Left lung (tissue), 10 donors: ENCODE data around the gene KICS2. TPM values are rescaled to one million over a fixed set of nuclear protein-coding genes. Genes with fewer than 3 reads are reported as not detected.

Experiments used
- ATAC-seq: fragments of 200-7000 bp; cut with Tn5 transposase; one replicate; pipeline ENCODE4 v1.9.1; 2020; ENCODE audit warnings: moderate library complexity
- DNase-seq, 4 donors: peaks; one replicate each; pipeline ENCODE4 v3.0.0-alpha.2; 2013 to 2020
- H3K27ac ChIP-seq, 2 donors: fragments of 200-600 bp; sonication (generic) in 1 of 2; one replicate each; pipeline versions ENCODE4 v1.5.0 to v1.8.0; 2020 to 2021
- H3K27me3 ChIP-seq, 2 donors: fragments of 200-600 bp; sonication (generic) in 1 of 2; one replicate each; pipeline versions ENCODE4 v1.5.0 to v1.8.0; 2020 to 2021
- H3K36me3 ChIP-seq, 2 donors: fragments of 200-600 bp; sonication (generic) in 1 of 2; one replicate each; pipeline versions ENCODE4 v1.5.0 to v1.8.0; 2020 to 2021
- H3K4me1 ChIP-seq, 2 donors: fragments of 200-600 bp; one replicate each; pipeline ENCODE4 v1.8.0; 2021
- H3K4me3 ChIP-seq, 2 donors: fragments of 200-600 bp; sonication (generic) in 1 of 2; one replicate each; pipeline versions ENCODE4 v1.5.0 to v1.8.0; 2020 to 2021; ENCODE audit warnings: mild to moderate bottlenecking in 1 of 2
- H3K9me3 ChIP-seq, 2 donors: fragments of 200-600 bp; sonication (generic) in 1 of 2; one replicate each; pipeline versions ENCODE4 v1.5.0 to v1.8.0; 2020 to 2021
- intact Hi-C, 2 donors: fragments of 100-400 bp; cut with DNase I; formaldehyde crosslinking; loops; one replicate each; pipeline versions ENCODE4 v1.11.2 to v1.14.2; 2022
- polyA plus RNA-seq, 6 donors: library from polyadenylated mRNA; unstranded; fragments of 120-200 nt; gene quantifications; one replicate each; pipeline ENCODE4 v1.2.1, GENCODE V29; 2013; ENCODE audit not compliant: insufficient read length in 6 of 6
- total RNA-seq, 2 donors: library from RNA; stranded (reverse); fragmentation: NEBNext Ultra II Directional; extraction: Animal tissue kit (Norgen Biotek cat#: 25700); gene quantifications; one replicate each; pipeline ENCODE4 v1.2.1, GENCODE V29; 2021
- TF ChIP-seq, protein P1 (sequence below), 2 donors: fragments of 200-600 bp; sonication (generic) in 1 of 2; IDR thresholded peaks; one replicate each; pipeline versions ENCODE4 v1.5.0 to v1.8.0; 2021; ENCODE audit warnings: antibody characterized with exemption in 2 of 2
- donor health status: DM: no; HTN: yes; CAD: no.
- donor health status: DM: no; HTN: no; CAD: no.

KICS2 gene
- total and polyA plus RNA-seq, 8 donors = 3.7 to 7.8 (median 4.2) TPM

- no peak for ATAC-seq
- Histone ChIP-seq H3K27ac (no peak overlapping the region), H3K9me3 (no peaks in the 10 kb centered on the region), H3K36me3 (no peaks in the 10 kb centered on the region), H3K4me1 (no peaks in the 10 kb centered on the region), H3K27me3 (no peaks in the 10 kb centered on the region), H3K4me3 (no peak overlapping the region)
- no peak for DNase-seq
- TF ChIP-seq, protein P1, sequence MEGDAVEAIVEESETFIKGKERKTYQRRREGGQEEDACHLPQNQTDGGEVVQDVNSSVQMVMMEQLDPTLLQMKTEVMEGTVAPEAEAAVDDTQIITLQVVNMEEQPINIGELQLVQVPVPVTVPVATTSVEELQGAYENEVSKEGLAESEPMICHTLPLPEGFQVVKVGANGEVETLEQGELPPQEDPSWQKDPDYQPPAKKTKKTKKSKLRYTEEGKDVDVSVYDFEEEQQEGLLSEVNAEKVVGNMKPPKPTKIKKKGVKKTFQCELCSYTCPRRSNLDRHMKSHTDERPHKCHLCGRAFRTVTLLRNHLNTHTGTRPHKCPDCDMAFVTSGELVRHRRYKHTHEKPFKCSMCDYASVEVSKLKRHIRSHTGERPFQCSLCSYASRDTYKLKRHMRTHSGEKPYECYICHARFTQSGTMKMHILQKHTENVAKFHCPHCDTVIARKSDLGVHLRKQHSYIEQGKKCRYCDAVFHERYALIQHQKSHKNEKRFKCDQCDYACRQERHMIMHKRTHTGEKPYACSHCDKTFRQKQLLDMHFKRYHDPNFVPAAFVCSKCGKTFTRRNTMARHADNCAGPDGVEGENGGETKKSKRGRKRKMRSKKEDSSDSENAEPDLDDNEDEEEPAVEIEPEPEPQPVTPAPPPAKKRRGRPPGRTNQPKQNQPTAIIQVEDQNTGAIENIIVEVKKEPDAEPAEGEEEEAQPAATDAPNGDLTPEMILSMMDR (IDR thresholded peaks at IDR 0.05) = no peak
- intact Hi-C loops = loop anchor here in 1 of 2 donors (10.0 kb wide), 1 partner anchor 441 kb away; no protein-coding TSS in a partner anchor
These were observed 43.7 kb upstream of the KICS2 start for GRCh38 chr12:64265839-64266238.

DNA sequence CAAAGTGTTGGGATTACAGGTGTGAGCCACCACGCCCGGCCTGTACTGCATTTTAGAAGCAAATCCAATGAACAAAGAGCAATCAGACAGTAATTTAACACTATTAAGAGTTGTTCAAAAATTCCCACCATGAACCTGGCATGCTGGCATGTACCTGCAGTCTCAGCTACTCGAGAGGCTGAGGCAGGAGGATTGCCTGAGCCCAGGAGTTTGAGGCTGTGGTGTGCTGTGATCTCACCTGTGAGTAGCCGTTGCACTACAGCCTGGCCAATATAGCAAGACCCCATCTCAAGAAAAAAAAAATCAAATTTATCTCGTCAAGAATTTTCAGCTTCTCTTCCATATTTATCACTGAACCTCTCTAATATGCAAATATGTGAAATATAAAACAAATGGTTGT lies 39.7 kb upstream of the KICS2 start:
- no peak for ATAC-seq
- no peaks in the 10 kb centered on the region for H3K36me3 ChIP-seq

DNA sequence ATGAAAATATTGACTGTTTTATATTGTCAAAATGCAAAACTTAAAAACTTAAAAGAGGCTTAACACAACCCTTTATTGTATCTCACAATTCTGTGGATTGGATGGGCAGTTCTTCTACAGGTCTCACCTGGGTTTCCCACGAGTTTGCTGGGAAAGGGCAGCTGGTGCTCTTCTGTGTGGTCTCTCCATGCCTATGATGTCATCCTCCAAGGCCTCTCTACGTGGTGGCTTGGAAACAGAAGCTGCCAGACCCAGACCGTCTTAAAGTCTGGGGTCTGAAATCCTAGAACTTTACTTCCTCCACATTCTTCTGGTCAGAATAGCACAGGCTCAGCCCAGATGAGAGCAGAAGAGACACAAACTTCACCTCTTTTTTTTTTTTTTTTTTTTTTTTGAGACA lies 36.5 kb upstream of the KICS2 start:
- TF ChIP-seq, protein P1 (IDR thresholded peaks at IDR 0.05) = no peak
- DNase-seq (no peak), ATAC-seq (no peak)
- no peak overlapping the region for H3K27ac ChIP-seq
- intact Hi-C loops = loop anchor here in 1 of 2 donors (5.0 kb wide), 2 partner anchors 416 to 436 kb away; partner anchors contain the start of gene SRGAP1
- H3K27me3 ChIP-seq = no peaks in the 10 kb centered on the region
- no peaks in the 10 kb centered on the region for H3K9me3 ChIP-seq
- no peaks in the 10 kb centered on the region for H3K4me1 ChIP-seq
- no peaks in the 10 kb centered on the region for H3K36me3 ChIP-seq
- H3K4me3 ChIP-seq = no peak overlapping the region

More for the DNA sequence above, 39.7 kb upstream of the KICS2 start:
- TF ChIP-seq, protein P1 (IDR thresholded peaks at IDR 0.05) = no peak
- Histone ChIP-seq H3K27ac (no peak overlapping the region), H3K4me1 (no peaks in the 10 kb centered on the region), H3K4me3 (no peak overlapping the region), H3K27me3 (no peaks in the 10 kb centered on the region), H3K9me3 (no peaks in the 10 kb centered on the region)
- intact Hi-C loops = loop anchor here in 1 of 2 donors (10.0 kb wide), 1 partner anchor 437 kb away; no protein-coding TSS in a partner anchor
- DNase-seq = no peak

DNA sequence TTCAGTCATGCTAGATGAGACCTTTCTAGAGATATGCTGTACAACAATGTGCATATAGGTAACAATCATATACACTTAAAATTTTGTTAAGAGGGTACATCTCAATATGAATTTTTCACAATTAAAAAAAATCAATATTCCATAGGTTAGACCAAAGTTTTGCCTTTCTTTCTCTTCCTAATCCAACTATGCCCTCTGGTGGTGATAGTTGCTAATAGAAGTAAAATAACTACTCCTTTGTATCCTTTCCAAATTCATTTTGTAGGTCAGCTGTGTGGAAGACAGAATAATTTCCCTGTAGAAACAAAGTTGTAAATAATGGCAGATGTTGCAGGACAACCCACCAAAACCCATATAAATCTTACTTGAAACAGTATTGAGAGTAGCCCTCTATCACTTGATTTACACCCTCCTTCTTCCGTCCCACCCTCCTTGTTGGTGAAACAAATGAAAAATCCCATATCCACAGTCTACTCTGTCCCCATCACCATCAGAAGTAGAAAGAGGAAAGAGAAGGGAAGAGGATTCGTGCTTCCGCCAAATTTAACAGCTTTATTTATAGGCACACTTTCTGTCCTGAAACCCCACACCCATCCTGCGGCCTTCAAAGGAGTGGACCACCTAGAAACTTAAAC lies 34.2 kb upstream of the KICS2 start:
- peaks cover 0 to 5% of the 10 kb centered on the region in 2 donors for H3K4me1 ChIP-seq
- no peak overlapping the region for H3K27ac ChIP-seq
- no peaks in the 10 kb centered on the region for H3K27me3 ChIP-seq
- DNase-seq (peak in 2 of 4 donors; percentile 67 to 79), ATAC-seq (peak; percentile 82)
- H3K4me3 ChIP-seq = no peak overlapping the region
- H3K36me3 ChIP-seq = no peaks in the 10 kb centered on the region
- TF ChIP-seq, protein P1 (IDR thresholded peaks at IDR 0.05) = peak; percentile 54 to 58
- intact Hi-C loops = loop anchor here in 1 of 2 donors (5.0 kb wide), 2 partner anchors 414 to 434 kb away; partner anchors contain the start of gene SRGAP1
- H3K9me3 ChIP-seq = no peaks in the 10 kb centered on the region

GRCh38 chr12:64255249-64255648 lies 33.2 kb upstream of the KICS2 start:
- Histone ChIP-seq H3K4me3 (no peak overlapping the region), H3K27ac (no peak overlapping the region), H3K4me1 (peaks cover 0 to 5% of the 10 kb centered on the region in 2 donors), H3K36me3 (no peaks in the 10 kb centered on the region), H3K9me3 (no peaks in the 10 kb centered on the region), H3K27me3 (no peaks in the 10 kb centered on the region)
- TF ChIP-seq, protein P1 (IDR thresholded peaks at IDR 0.05) = no peak
- intact Hi-C loops = loop anchor here in 1 of 2 donors (5.0 kb wide), 2 partner anchors 413 to 433 kb away; partner anchors contain the start of gene SRGAP1
- DNase-seq = no peak
- no peak for ATAC-seq
